IPS DF 6.9 (cell line): ENCODE data around the gene HOXB13.
"Not testable (repeated sequence)": the region's sequence is repeated elsewhere in the genome, so short reads cannot be mapped to it uniquely, and the experiment has no call there.

ENCODE experiments used
- DNase-seq: peaks from one replicate; pipeline ENCODE4 v3.0.0-alpha.2; 2013; ENCODE audit warnings: low read depth, low spot score
- H3K27ac ChIP-seq: one replicate; pipeline ENCODE4 v1.5.1; 2013; ENCODE audit warnings: low read length, control low read depth
- H3K27me3 ChIP-seq: 2 replicates; pipeline ENCODE4 v1.6.1; 2013; ENCODE audit warnings: mild to moderate bottlenecking, low read length; ENCODE audit not compliant: control insufficient read depth, insufficient read depth
- H3K36me3 ChIP-seq: 2 replicates; pipeline ENCODE4 v1.6.1; 2013; ENCODE audit warnings: low read length; ENCODE audit not compliant: control insufficient read depth, insufficient read depth
- H3K4me1 ChIP-seq: 2 replicates; pipeline ENCODE4 v1.6.1; 2013; ENCODE audit warnings: low read length; ENCODE audit not compliant: control insufficient read depth, insufficient read depth
- H3K4me3 ChIP-seq: 2 replicates; pipeline ENCODE4 v1.5.1; 2013; ENCODE audit warnings: mild to moderate bottlenecking, low read length
- H3K9me3 ChIP-seq: 2 replicates; pipeline ENCODE4 v1.6.1; 2013; ENCODE audit warnings: low read length, inconsistent platforms; ENCODE audit not compliant: control insufficient read depth, insufficient read depth
- WGBS: extraction: QIAGEN DNeasy Blood & Tissue Kit; methylation state at CpG from one replicate; pipeline ENCODE4 v1.1.7; 2013; ENCODE audit warnings: mixed read lengths, missing lambda C conversion rate; ENCODE audit not compliant: insufficient read length, insufficient coverage; 5-methylcytosine and 5-hydroxymethylcytosine counted together

The HOXB13 gene

GRCh38 chr17:48718227-48718760, 10.3 kb downstream of the HOXB13 start:
- no peaks in the 10 kb centered on the region for H3K9me3 ChIP-seq
- no peaks in the 10 kb centered on the region for H3K36me3 ChIP-seq
- no peak overlapping the region for H3K4me3 ChIP-seq
- peaks cover 61% of the 10 kb centered on the region for H3K27me3 ChIP-seq
- H3K4me1 ChIP-seq = peaks cover 4% of the 10 kb centered on the region
- H3K27ac ChIP-seq = no peak overlapping the region
- no CpG with 5 or more reads among the region's 24 CpGs for WGBS
- no peak for DNase-seq

GRCh38 chr17:48717367-48718226, 11.0 kb downstream of the HOXB13 start:
- peaks cover 54% of the 10 kb centered on the region for H3K27me3 ChIP-seq
- no peak overlapping the region for H3K4me3 ChIP-seq
- no peaks in the 10 kb centered on the region for H3K9me3 ChIP-seq
- H3K27ac ChIP-seq = no peak overlapping the region
- H3K36me3 ChIP-seq = no peaks in the 10 kb centered on the region
- WGBS = no CpG with 5 or more reads among the region's 10 CpGs
- H3K4me1 ChIP-seq = peaks cover 4% of the 10 kb centered on the region
- DNase-seq = no peak

- not testable (repeated sequence) for DNase-seq, H3K27ac ChIP-seq, H3K36me3 ChIP-seq, H3K4me3 ChIP-seq, H3K4me1 ChIP-seq, H3K9me3 ChIP-seq
- no CpG with 5 or more reads among the region's 3 CpGs for WGBS
- H3K27me3 ChIP-seq = peaks cover 44% of the 10 kb centered on the region
Observed at GRCh38 chr17:48716549-48716948, 12.0 kb downstream of the HOXB13 start.

- H3K27me3 ChIP-seq = peaks cover 36% of the 10 kb centered on the region
- no peaks in the 10 kb centered on the region for H3K9me3 ChIP-seq
- no peak for DNase-seq
- H3K4me3 ChIP-seq = no peak overlapping the region
- WGBS = no CpG with 5 or more reads among the region's 5 CpGs
- peaks cover 4% of the 10 kb centered on the region for H3K4me1 ChIP-seq
- no peaks in the 10 kb centered on the region for H3K36me3 ChIP-seq
- no peak overlapping the region for H3K27ac ChIP-seq
Observed at GRCh38 chr17:48715496-48716399, 12.8 kb downstream of the HOXB13 start.

- no CpG with 5 or more reads among the region's 4 CpGs for WGBS
- DNase-seq = no peak
- no peak overlapping the region for H3K4me3 ChIP-seq
- no peak overlapping the region for H3K27ac ChIP-seq
- H3K27me3 ChIP-seq = peaks cover 2% of the 10 kb centered on the region; the same call in 1 of the 2 replicates
- no peaks in the 10 kb centered on the region for H3K36me3 ChIP-seq
- H3K9me3 ChIP-seq = no peaks in the 10 kb centered on the region
- no peaks in the 10 kb centered on the region for H3K4me1 ChIP-seq
Observed at GRCh38 chr17:48711128-48711527, 17.4 kb downstream of the HOXB13 start.

- Histone ChIP-seq H3K27me3 (no peaks in the 10 kb centered on the region; the same call in 1 of the 2 replicates), H3K27ac (no peak overlapping the region), H3K4me1 (no peaks in the 10 kb centered on the region), H3K36me3 (no peaks in the 10 kb centered on the region), H3K9me3 (no peaks in the 10 kb centered on the region), H3K4me3 (no peak overlapping the region)
- WGBS = no CpG with 5 or more reads among the region's 11 CpGs
- no peak for DNase-seq
Observed at GRCh38 chr17:48704361-48705248, 23.9 kb downstream of the HOXB13 start.

GRCh38 chr17:48701864-48702532, 26.6 kb downstream of the HOXB13 start:
- H3K36me3 ChIP-seq = no peaks in the 10 kb centered on the region
- H3K27me3 ChIP-seq = no peaks in the 10 kb centered on the region; the same call in 1 of the 2 replicates
- no CpG with 5 or more reads among the region's 10 CpGs for WGBS
- H3K4me3 ChIP-seq = no peak overlapping the region
- DNase-seq = no peak
- no peaks in the 10 kb centered on the region for H3K4me1 ChIP-seq
- H3K27ac ChIP-seq = no peak overlapping the region
- H3K9me3 ChIP-seq = no peaks in the 10 kb centered on the region

GRCh38 chr17:48693178-48693577, 35.4 kb downstream of the HOXB13 start:
- Histone ChIP-seq H3K27ac (no peak overlapping the region), H3K4me1 (no peaks in the 10 kb centered on the region), H3K27me3 (no peaks in the 10 kb centered on the region), H3K4me3 (no peak overlapping the region), H3K36me3 (no peaks in the 10 kb centered on the region), H3K9me3 (no peaks in the 10 kb centered on the region)
- DNase-seq = no peak
- WGBS = no CpG with 5 or more reads among the region's 1 CpG

GRCh38 chr17:48692049-48692448, 36.5 kb downstream of the HOXB13 start:
- WGBS = no CpG with 5 or more reads among the region's 1 CpG

More at GRCh38 chr17:48692049-48692448, 36.5 kb downstream of the HOXB13 start:
- H3K27ac ChIP-seq = no peak overlapping the region
- no peaks in the 10 kb centered on the region for H3K4me1 ChIP-seq
- H3K36me3 ChIP-seq = no peaks in the 10 kb centered on the region
- no peak overlapping the region for H3K4me3 ChIP-seq
- H3K9me3 ChIP-seq = no peaks in the 10 kb centered on the region
- H3K27me3 ChIP-seq = no peaks in the 10 kb centered on the region
- no peak for DNase-seq
